ENCODE data around the gene MPND. TPM values are rescaled to one million over a fixed set of nuclear protein-coding genes. Genes with fewer than 3 reads are reported as not detected.
"Not testable (repeated sequence)": the region's sequence is repeated elsewhere in the genome, so short reads cannot be mapped to it uniquely, and the experiment has no call there.

Gene MPND
- total RNA-seq, 2 experiments from 2014 or later, result 7.2 to 19.1 TPM

GRCh38 chr19:4345342-4346019 is 2.1 kb downstream of the MPND start:
- CTCF ChIA-PET (ENCODE audit: unreplicated experiment), result no interaction called here
- no peak overlapping the region for H2AFZ ChIP-seq (ENCODE audit: low read length)
- H3K4me1 ChIP-seq (ENCODE audit: insufficient read depth, low read length, poor library complexity, severe bottlenecking), result peaks cover 12% of the 10 kb centered on the region
- intact Hi-C loops (cut with micrococcal nuclease; ENCODE audit: unreplicated experiment), result no loop called here
- H3K79me2 ChIP-seq (ENCODE audit: insufficient read depth, low read depth, low read length), result no peaks in the 10 kb centered on the region
- no peak for DNase-seq (ENCODE audit: low spot score)
- POLR2A ChIA-PET, result no interaction called here
- H3K27ac ChIP-seq (ENCODE audit: low read depth, low read length, poor library complexity, severe bottlenecking), result no peak overlapping the region
- peaks cover 8% of the 10 kb centered on the region; the same call in 1 of the 2 replicates for H3K36me3 ChIP-seq (ENCODE audit: insufficient read depth, low read length)
- H3K4me2 ChIP-seq (ENCODE audit: low read length), result no peak overlapping the region
- no peak for TF ChIP-seq EZH2phosphoT487 (IDR thresholded peaks at IDR 0.05; ENCODE audit: borderline replicate concordance, low read depth, low read length)
- TF ChIP-seq CTCF (conservative IDR thresholded peaks at IDR 0.05; ENCODE audit: low read length), result no peak
- no TSS peak for BruUV-seq (replicated peaks)
- H4K20me1 ChIP-seq (ENCODE audit: insufficient read depth, low read length), result no peaks in the 10 kb centered on the region
- H3K4me3 ChIP-seq (ENCODE audit: low read depth, low read length, poor library complexity, severe bottlenecking), result no peak overlapping the region
- H3K9me2 ChIP-seq (ENCODE audit: insufficient read depth, low read length), result no peaks in the 10 kb centered on the region
- no peaks in the 10 kb centered on the region for H3K9me3 ChIP-seq (ENCODE audit: low read length)

- no TSS peak for BruUV-seq (replicated peaks)
- CTCF ChIA-PET (ENCODE audit: unreplicated experiment), result no interaction called here
- peaks cover 12% of the 10 kb centered on the region for H3K4me1 ChIP-seq (ENCODE audit: insufficient read depth, low read length, poor library complexity, severe bottlenecking)
- H4K20me1 ChIP-seq (ENCODE audit: insufficient read depth, low read length), result no peaks in the 10 kb centered on the region
- peaks cover 8% of the 10 kb centered on the region; the same call in 1 of the 2 replicates for H3K36me3 ChIP-seq (ENCODE audit: insufficient read depth, low read length)
- H3K4me3 ChIP-seq (ENCODE audit: low read depth, low read length, poor library complexity, severe bottlenecking), result no peak overlapping the region
- no peak overlapping the region for H3K27ac ChIP-seq (ENCODE audit: low read depth, low read length, poor library complexity, severe bottlenecking)
- TF ChIP-seq EZH2phosphoT487 (IDR thresholded peaks at IDR 0.05; ENCODE audit: borderline replicate concordance, low read depth, low read length) (no peak), CTCF (conservative IDR thresholded peaks at IDR 0.05; ENCODE audit: low read length) (no peak)
- POLR2A ChIA-PET, result no interaction called here
- H3K9me3 ChIP-seq (ENCODE audit: low read length), result no peaks in the 10 kb centered on the region
- DNase-seq (ENCODE audit: low spot score), result no peak
- H3K79me2 ChIP-seq (ENCODE audit: insufficient read depth, low read depth, low read length), result no peaks in the 10 kb centered on the region
- no peak overlapping the region for H2AFZ ChIP-seq (ENCODE audit: low read length)
- intact Hi-C loops (cut with micrococcal nuclease; ENCODE audit: unreplicated experiment), result no loop called here
- no peaks in the 10 kb centered on the region for H3K9me2 ChIP-seq (ENCODE audit: insufficient read depth, low read length)
- no peak overlapping the region for H3K4me2 ChIP-seq (ENCODE audit: low read length)
Observed at GRCh38 chr19:4346020-4346383, 2.6 kb downstream of the MPND start.

GRCh38 chr19:4347521-4347920 is 4.2 kb downstream of the MPND start:
- intact Hi-C loops (cut with micrococcal nuclease; ENCODE audit: unreplicated experiment), result no loop called here
- Histone ChIP-seq H4K20me1 (ENCODE audit: insufficient read depth, low read length) (no peaks in the 10 kb centered on the region), H3K9me2 (ENCODE audit: insufficient read depth, low read length) (no peaks in the 10 kb centered on the region), H2AFZ (ENCODE audit: low read length) (no peak overlapping the region), H3K79me2 (ENCODE audit: insufficient read depth, low read depth, low read length) (no peaks in the 10 kb centered on the region), H3K27ac (ENCODE audit: low read depth, low read length, poor library complexity, severe bottlenecking) (no peak overlapping the region), H3K9me3 (ENCODE audit: low read length) (no peaks in the 10 kb centered on the region), H3K4me1 (ENCODE audit: insufficient read depth, low read length, poor library complexity, severe bottlenecking) (peaks cover 7% of the 10 kb centered on the region), H3K36me3 (ENCODE audit: insufficient read depth, low read length) (peaks cover 8% of the 10 kb centered on the region; the same call in 1 of the 2 replicates), H3K4me3 (ENCODE audit: low read depth, low read length, poor library complexity, severe bottlenecking) (no peak overlapping the region), H3K4me2 (ENCODE audit: low read length) (no peak overlapping the region)
- ChIA-PET CTCF (ENCODE audit: unreplicated experiment) (no interaction called here), POLR2A (no interaction called here)
- TF ChIP-seq CTCF (conservative IDR thresholded peaks at IDR 0.05; ENCODE audit: low read length) (no peak), EZH2phosphoT487 (IDR thresholded peaks at IDR 0.05; ENCODE audit: borderline replicate concordance, low read depth, low read length) (no peak)
- no peak for DNase-seq (ENCODE audit: low spot score)
- no TSS peak for BruUV-seq (replicated peaks)

DNA sequence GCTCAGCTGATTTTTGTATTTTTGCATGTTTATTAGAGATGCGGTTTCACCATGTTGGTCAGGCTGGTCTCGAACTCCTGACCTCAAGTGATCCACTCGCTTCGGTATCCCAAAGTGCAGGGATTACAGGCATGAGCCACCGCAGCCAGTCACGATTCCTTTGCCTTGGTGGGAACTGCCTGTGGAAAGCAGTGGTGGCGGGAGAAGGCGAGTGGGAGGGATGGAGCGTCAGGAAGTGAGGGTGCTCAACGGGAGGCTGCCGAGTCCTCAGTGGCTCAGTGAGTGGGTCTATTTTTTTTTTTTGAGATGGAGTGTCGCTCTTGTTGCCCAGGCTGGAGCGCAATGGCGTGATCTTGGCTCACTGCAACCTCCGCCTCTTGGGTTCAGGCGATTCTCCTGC is 5.9 kb downstream of the MPND start:
- DNase-seq (ENCODE audit: low spot score); H3K9me3 ChIP-seq (ENCODE audit: low read length); H3K9me2 ChIP-seq (ENCODE audit: insufficient read depth, low read length); H3K36me3 ChIP-seq (ENCODE audit: insufficient read depth, low read length); H3K4me2 ChIP-seq (ENCODE audit: low read length); H4K20me1 ChIP-seq (ENCODE audit: insufficient read depth, low read length); H3K27ac ChIP-seq (ENCODE audit: low read depth, low read length, poor library complexity, severe bottlenecking); intact Hi-C loops (cut with micrococcal nuclease; ENCODE audit: unreplicated experiment); H3K79me2 ChIP-seq (ENCODE audit: insufficient read depth, low read depth, low read length); H3K4me1 ChIP-seq (ENCODE audit: insufficient read depth, low read length, poor library complexity, severe bottlenecking); POLR2A ChIA-PET; BruUV-seq (replicated peaks); H3K4me3 ChIP-seq (ENCODE audit: low read depth, low read length, poor library complexity, severe bottlenecking); H2AFZ ChIP-seq (ENCODE audit: low read length): not testable (repeated sequence)
- CTCF ChIA-PET (ENCODE audit: unreplicated experiment), result interaction anchor here (0.7 kb wide), 1 partner anchor 118 kb away, joined by 6 read pairs; no protein-coding TSS in a partner anchor

Measured in OCI-LY7 (cell line).